22Rv1 (cell line): ENCODE results near the gene DNM3.

Experiments used
- H3K27ac ChIP-seq: fragments of 450-650 bp; 2 replicates; pipeline ENCODE4 v1.5.1; 2017
- CTCF ChIP-seq: fragments of 450-650 bp; IDR thresholded peaks from 2 replicates; pipeline ENCODE4 v1.5.1; 2017; ENCODE audit warnings: mild to moderate bottlenecking
- ZFX ChIP-seq: fragments of 450-650 bp; IDR thresholded peaks from 2 replicates; pipeline ENCODE4 v1.6.1; 2017; ENCODE audit warnings: antibody characterized with exemption, borderline replicate concordance

DNM3 gene

GRCh38 chr1:172239901-172240300, 398.6 kb downstream of the DNM3 start:
- TF ChIP-seq CTCF: no peak
- no peak for TF ChIP-seq ZFX
- no peak overlapping the region for H3K27ac ChIP-seq

- no peak overlapping the region for H3K27ac ChIP-seq
- TF ChIP-seq CTCF (no peak), ZFX (no peak)
Observed at GRCh38 chr1:172241540-172241939, 400.2 kb downstream of the DNM3 start.

GRCh38 chr1:172244865-172245264, 403.6 kb downstream of the DNM3 start:
- TF ChIP-seq ZFX (no peak), CTCF (no peak)
- H3K27ac ChIP-seq: no peak overlapping the region

GRCh38 chr1:172245788-172246187, 404.5 kb downstream of the DNM3 start:
- no peak overlapping the region for H3K27ac ChIP-seq
- TF ChIP-seq ZFX (no peak), CTCF (no peak)

GRCh38 chr1:172246521-172247390, 405.5 kb downstream of the DNM3 start:
- TF ChIP-seq CTCF (no peak), ZFX (no peak)
- no peak overlapping the region for H3K27ac ChIP-seq

- H3K27ac ChIP-seq: no peak overlapping the region
- TF ChIP-seq ZFX: no peak
Observed at GRCh38 chr1:172251486-172251885, 410.2 kb downstream of the DNM3 start.

- TF ChIP-seq ZFX: no peak
- no peak for TF ChIP-seq CTCF
- no peak overlapping the region for H3K27ac ChIP-seq
Observed at GRCh38 chr1:172252321-172252720, 411.0 kb downstream of the DNM3 start.

GRCh38 chr1:172252958-172253357, 411.7 kb downstream of the DNM3 start:
- TF ChIP-seq CTCF (no peak), ZFX (no peak)
- no peak overlapping the region for H3K27ac ChIP-seq
